Measurements from ENCODE around the gene GOLGA6L2.
"Not testable (repeated sequence)": the region's sequence is repeated elsewhere in the genome, so short reads cannot be mapped to it uniquely, and the experiment has no call there.

The GOLGA6L2 gene, protein sequence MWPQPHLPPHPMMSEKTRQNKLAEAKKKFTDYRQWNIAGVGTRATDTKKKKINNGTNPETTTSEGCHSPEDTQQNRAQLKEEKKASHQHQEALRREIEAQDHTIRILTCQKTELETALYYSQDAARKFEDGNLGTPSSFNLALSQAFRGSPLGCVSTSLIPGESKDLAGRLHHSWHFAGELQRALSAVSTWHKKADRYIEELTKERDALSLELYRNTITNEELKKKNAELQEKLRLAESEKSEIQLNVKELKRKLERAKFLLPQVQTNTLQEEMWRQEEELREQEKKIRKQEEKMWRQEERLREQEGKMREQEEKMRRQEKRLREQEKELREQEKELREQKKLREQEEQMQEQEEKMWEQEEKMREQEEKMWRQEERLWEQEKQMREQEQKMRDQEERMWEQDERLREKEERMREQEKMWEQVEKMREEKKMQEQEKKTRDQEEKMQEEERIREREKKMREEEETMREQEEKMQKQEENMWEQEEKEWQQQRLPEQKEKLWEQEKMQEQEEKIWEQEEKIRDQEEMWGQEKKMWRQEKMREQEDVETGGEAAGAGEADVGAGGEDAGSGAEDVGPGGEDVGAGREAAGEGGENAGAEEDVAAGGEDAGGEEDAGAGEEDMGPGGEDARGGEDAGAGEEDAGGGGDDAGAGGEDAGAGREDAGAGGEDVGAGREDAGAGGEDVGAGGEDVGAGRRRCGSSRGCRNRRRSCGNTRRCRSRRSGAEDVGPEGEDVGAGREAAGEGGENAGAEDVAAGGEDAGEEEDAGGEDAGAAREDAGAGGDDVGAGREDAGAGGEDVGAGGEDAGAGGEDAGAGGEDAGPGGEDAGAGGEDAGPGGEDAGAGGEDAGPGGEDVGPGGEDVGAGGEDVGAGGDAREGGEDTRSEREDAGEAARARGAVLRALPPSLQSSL

DNA sequence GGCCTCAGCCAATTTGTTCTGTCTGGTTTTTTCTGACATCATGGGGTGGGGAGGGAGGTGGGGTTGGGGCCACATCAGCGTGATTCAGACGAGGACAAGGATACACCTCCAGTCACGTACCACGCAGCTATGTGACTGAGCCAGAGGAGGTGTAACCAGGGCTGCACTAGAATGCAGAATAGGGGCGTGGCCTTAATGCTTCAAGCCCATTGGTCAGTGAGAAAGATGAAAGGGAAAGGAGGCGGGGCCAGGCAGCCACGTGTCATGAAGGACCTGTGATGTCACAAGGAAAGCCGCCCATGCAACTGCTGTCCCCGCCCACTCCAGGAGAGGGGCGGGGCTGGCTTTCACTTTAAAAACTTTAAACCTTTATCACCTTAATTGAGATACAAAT lies at the start of gene GOLGA6L2:
GOLGA6L2 (minus strand) TSS at position 137 of the 394 bp plus-strand sequence; CDS start at position 75, 62 bp downstream.
- no peak for DNase-seq (ENCODE audit: low read depth)

DNA sequence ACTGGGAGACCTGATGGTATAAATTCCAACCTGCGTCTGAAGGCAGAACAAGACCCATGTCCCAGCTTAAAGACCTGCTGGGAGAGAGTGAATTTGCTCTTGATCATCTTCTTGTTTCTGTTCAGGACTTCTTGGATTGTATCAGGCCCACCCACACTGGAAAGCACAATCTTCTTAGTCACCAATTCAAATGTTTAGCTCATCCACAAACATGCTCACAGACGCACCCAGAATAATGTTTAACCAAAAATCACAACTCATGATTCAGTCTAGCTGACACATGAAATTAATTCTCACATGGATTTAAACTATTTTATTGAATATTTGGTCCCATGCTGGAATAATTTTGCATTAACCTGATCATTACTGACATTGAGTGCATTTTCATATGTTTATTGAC lies 37.8 kb upstream of the GOLGA6L2 start:
- DNase-seq (ENCODE audit: low read depth), result no peak

DNA sequence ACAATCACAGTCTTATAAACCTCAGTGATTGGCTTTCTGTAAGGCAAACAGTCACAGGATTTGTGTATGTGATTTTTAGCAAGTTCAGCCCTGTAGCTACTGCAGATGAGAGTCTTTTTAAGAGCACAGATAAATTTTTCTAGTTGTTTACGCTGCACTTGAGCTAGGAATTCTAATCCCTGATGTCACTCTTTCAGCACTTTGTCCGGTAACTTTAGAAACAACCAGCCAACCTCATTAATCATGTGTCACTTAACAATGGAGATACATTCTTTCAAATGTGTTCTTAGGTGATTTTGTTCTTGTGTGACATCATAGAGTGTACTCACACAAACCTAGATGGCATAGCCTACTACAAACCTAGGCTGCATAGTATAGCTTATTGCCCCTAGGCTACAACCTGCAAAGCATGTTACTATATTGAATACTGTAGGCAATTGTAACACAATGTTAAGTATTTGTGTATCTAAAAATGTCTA lies 36.8 kb upstream of the GOLGA6L2 start:
- no peak for DNase-seq (ENCODE audit: low read depth)

DNA sequence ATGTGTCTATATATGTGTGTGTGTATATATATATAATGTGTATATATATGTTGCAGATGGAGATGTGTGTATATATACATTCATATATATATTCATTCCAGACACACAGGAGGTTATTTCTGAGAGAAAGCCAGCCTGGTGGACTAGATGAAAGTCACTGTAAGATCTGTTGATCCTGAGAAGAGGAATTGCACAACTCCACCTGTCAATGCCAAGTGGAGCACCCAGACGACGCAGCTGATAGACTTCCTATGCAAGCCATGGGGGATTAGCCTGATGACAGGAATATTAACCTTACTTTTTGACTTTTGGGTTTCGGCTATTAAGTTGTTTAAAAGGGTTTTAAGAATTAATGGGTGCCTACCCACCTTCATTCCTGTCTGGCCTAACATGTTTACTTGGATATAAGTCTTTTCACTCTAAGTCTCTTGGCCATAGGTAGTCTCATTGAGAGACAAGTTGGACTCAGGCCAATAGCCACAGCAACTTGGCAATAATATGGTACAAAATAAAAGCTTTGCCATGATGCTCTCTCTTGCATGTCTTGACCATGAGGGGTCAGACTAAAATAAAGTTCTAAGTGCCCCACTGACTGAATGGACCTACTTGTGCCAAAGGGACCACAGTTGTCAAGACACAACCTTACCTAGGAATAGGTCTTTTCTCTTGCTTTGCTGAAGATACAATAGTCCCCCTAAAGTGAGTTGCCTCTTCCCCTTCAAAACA lies 35.9 kb upstream of the GOLGA6L2 start:
- no peak for DNase-seq (ENCODE audit: low read depth)

DNA sequence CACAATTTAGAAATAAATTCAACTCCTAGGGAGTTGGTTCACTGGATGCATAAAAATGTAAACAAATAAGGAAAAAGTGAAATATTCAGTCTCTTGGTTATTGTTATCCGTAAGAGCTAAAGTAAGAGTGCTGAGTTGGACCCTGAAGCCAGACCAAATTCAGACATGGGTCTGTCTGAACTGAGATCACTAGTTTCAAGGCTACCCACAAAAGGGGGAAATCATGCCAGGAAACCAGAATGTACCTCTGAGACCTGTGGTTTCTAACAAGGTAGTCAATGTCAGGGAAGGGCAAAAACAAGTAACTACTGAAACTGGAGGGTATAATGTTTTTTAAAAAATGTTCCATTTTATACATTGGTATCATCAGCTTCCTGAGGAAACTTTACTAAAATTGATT lies 35.2 kb upstream of the GOLGA6L2 start:
- no peak for DNase-seq (ENCODE audit: low read depth)

DNA sequence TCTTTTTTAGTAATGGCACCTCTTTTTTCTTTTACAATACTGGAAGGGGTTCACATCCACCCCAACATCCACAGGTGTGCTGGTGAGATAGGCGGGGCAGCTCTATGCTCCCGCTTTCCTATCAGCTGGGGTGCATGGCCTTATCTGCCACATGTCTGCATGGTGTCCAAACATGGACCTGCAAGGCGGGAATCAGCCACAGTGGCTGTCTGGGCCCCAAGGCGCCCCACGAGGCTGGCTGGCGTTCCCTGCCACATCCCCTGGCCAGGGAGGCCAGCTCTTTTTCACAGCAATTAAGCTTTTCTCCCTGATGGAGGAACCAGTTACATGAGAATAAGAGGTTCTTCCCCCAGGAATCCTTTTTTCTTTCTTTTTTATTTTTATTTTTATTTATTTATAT lies 30.9 kb upstream of the GOLGA6L2 start:
- no peak for DNase-seq (ENCODE audit: low read depth)

DNA sequence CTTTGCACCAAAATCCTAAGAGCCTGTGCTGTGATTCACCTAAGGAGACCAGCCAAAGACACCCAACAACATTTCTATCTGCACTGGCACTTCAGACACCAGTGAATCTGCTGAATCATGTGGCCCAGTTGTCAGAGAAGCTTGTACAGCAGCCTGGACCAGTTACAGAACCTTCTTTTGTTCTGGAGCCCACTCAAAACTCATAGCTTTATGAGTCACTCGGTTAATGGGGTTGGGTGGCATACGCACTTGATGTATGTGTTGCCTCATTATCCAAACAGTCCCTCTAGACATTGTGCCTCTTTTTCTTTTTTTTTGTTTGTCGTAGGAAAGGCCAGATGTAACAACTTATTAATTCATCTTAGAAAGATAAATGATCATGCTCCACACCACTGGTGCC lies 25.6 kb upstream of the GOLGA6L2 start:
- DNase-seq (ENCODE audit: low read depth), result no peak

DNA sequence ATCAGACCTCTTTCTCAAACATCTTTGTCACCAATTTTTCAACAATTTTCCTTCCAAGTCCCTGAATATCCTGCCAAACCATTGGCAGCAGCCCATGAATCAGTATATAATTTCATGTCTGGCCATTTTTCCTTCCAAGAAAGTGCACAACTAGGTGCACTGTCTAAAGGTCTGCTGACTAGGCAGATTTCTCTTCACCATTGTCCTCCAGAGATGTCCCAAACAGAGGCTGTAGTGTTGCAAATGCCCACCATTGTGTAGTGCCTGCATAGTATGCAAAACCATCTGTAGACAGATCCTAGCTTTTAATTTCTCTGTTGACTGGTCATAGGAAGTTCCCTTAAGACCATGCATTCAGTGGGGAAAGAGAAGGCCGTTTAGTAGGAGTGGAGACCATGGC lies 25.0 kb upstream of the GOLGA6L2 start:
- no peak for DNase-seq (ENCODE audit: low read depth)

DNA sequence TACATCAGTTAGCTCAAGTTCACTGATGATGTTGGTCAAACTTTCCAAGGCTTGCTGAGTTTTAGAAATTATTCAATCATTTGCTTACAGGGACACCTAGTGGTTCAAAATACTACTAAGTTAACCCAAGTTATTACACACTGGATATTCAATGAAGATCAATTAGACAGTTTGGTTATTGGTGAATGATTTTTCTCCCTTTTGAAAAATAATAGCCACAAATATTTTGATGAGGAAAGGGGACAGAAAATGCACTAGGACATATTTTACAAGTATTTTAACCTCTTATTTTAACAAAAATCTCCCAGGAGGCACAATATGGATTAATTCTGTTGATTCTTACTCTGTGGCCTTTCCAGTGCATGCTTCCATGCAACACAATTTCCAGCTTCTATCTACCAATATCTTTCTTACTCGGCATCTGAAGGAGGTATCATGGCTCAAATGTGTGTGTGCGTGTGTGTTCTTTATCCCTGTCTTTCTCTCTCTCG lies 20.1 kb upstream of the GOLGA6L2 start:
- no peak for DNase-seq (ENCODE audit: low read depth)

DNA sequence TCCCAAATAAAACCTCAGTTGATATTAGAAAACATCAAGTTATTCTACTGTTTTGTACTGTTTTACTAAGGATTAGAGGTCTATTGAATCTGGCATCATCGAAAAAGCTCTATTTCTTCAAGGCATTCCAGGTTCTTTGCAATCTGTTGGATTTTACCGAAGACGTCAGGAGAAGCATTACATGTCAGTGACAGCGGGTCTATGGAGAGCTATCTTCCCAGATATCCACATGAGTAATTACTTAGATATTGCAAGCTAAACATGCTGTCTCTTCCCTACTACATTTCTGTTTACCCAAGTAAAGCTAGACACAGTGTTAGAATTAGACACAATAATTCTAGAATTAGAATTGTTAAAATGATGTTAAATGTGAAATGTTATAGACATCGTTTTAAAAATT lies 10.8 kb upstream of the GOLGA6L2 start:
- no peak for DNase-seq (ENCODE audit: low read depth)

DNA sequence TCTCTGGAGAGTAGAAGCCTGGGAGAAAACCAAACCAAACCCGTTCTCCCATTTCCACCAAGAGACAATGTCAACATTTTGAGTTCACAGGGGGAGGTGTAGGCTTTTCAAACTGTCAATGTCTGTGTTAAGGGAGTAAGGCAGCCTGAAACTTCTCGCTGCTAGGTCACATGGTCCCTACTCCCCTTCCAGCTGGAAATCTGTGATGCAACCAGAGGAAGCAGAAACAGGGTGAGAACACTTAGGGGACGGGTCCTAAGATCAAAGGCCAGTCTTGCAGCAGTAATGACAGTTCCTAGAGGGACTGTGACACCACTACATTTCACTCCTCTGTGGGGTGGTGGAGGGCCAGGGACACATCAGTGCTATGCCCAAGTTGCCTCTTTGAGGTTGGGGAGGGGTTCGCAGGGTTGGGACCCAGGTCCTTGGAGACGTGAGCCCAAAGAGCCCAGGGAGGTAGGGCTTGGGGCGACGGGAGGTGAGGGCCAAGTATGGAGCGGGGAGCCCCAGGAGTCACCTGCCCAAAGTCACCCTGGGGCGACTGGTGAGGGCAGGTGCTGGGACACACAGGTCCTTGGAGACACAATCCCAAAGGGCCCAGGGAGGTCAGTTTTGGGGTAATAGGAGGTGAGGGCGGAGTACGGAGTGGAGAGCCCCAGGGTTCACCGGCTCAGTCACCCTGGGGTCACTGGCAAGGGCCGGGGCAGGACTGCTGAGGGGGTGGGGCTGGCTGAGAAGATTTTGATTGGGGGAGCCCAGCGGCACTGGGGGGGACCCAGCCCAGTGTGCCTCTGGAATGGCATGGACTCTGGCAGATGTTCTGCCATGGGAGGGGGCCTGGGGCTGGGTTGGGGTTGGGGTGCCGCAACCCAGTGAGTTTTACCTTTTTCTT lies 582 bp downstream of the GOLGA6L2 start:
- DNase-seq (ENCODE audit: low read depth), result no peak

DNA sequence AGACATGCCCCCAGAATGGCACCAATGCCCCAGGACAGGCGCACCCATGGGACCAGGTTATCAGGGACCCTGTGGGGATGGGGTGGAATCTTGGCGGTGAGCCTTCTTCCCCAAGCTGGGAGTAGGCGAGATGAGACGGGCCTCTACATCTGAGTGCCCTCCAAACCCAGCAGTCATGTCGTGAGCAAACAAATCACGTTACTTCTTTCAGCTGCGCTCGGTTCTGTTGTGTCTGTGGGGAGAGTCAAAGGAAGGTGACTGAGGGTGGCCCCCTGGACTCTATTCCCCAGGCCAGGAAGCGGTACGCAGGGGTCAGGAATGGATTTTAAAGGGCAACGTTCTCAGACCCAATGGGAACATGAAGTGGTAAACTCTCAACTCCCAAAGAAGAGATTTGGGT lies 2.8 kb downstream of the GOLGA6L2 start:
- DNase-seq (ENCODE audit: low read depth), result no peak

DNA sequence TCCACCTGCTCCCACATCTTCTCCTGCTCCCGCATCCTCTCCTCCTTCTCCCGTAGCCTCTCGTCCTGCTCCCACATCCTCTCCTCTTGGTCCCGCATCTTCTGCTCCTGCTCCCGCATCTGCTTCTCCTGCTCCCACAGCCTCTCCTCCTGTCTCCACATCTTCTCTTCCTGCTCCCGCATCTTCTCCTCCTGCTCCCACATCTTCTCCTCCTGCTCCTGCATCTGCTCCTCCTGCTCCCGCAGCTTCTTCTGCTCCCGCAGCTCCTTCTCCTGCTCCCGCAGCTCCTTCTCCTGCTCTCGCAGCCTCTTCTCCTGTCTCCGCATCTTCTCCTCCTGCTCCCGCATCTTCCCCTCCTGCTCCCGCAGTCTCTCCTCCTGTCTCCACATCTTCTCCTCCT lies 5.8 kb downstream of the GOLGA6L2 start:
- DNase-seq (ENCODE audit: low read depth), result no peak

DNA sequence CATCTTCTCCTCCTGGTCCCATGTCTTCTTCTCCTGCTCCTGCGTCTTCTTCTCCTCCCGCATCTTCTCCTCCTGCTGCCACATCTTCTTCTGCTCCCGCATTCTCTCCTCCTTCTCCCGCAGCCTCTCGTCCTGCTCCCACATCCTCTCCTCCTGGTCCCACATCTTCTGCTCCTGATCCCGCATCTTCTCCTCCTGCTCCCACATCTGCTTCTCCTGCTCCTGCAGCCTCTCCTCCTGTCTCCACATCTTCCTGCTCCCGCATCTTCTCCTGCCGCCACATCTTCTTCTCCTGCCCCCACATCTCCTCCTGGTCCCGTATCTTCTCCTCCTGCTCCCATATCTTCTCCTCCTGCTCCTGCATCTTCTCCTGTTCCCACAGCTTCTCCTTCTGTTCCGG lies 6.4 kb downstream of the GOLGA6L2 start:
- no peak for DNase-seq (ENCODE audit: low read depth)

DNA sequence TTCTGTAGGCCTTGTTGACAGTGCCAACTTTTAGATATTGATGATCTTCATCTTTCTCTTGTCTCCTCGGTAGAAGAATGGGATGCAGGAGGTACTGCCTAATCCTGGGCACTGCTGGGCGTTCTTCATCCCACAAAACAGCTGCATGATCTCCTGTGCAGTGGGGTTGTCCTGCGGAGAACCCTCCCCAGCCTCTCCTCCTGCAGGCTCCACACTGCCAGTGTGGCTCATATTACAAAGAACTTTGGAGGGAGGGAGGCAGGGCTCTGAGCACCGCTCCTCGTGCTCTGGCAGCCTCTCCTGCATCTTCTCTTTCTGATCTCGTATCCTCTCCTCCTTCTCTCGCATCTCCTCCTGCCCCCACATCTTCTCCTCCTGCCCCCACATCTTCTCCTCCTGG lies 7.5 kb downstream of the GOLGA6L2 start:
- no peak for DNase-seq (ENCODE audit: low read depth)

DNA sequence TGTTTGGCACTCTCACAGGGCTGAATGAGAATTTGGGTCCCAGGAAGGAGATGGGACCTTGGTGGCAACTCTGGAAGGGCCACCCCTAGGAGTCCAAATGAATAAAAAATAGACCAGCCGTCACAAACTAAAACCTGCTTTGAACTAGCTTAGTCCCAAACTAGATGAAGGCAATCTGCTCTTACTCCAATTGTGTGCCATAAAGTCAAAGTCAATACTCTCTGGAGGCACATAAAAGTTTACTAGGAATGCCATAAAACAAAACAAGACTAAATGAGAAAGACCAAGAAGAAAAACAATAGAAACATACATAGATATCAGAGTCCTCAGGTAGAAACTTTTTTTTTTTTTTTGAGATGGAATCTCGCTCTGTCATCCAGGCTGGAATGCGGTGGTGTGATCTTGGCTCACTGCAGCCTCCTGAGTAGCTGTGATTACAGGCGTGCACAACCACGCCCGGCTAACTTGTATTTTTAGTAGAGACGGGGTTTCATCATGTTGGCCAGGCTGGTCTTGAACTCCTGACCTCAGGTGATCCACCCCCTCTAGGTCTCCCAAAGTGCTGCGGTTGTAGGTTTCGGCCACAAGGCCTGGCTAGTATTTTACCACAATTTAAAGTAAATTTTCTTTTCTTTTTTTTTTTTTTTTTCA lies 8.1 kb downstream of the GOLGA6L2 start:
- no peak for DNase-seq (ENCODE audit: low read depth)

DNA sequence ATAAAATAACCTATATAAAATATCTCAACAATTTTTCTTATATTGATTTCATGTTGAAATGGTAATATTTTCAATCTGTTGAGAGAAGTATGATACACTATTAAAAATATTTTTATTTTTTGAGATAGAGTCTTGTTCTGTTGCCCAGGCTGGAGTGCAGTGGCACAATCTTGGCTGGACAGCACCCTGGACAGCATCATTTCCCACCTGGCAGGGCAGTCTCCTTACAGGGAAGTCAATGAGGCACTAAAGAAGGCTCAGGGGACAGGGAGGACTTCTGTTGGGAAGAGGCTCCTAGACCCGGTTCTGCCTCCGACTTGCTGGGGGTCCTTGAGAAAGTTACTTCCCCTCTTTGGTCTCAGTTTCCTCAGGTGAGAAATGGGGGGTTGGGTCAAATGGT lies 9.4 kb downstream of the GOLGA6L2 start:
- DNase-seq (ENCODE audit: low read depth), result no peak

DNA sequence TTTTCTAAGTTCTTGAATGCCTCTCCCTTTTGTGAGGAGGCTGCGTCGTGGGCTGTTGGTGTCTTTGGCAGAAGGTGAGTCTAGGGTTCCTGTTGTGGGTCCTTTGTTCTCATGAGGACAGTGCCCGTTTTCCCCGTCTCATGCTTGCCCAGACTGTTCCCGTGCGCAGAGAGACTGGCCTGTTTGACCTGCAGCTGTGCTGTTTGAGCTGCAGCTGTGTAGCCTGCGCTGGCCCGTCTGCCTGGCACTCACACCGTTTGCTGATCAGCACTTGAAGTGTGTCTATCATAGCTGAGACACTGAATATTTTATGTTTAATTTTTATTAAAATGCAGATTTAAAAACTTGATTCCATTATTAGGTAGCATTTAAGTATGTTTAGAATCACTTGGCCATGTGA lies 9.9 kb downstream of the GOLGA6L2 start:
- no peak for DNase-seq (ENCODE audit: low read depth)

DNA sequence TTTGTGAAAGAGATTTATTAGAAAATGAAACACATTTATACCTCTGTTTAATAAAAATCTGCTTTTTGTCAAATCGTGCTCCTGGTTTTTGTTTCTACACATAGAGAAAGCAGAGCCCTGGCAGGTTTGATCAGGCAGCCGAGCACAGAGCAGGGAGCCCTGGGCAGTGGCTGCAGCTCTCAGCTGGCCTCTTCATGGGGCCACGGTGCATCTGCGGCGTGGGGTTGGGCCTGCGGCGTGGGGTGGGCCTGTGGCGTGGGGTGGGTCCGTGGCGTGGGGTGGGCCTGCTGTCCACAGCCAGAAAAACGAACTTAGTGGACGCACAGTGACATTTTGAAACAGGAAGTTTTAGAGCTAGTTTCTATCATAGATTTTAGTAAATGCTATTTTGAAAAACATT lies 10.6 kb downstream of the GOLGA6L2 start:
- no peak for DNase-seq (ENCODE audit: low read depth)

DNA sequence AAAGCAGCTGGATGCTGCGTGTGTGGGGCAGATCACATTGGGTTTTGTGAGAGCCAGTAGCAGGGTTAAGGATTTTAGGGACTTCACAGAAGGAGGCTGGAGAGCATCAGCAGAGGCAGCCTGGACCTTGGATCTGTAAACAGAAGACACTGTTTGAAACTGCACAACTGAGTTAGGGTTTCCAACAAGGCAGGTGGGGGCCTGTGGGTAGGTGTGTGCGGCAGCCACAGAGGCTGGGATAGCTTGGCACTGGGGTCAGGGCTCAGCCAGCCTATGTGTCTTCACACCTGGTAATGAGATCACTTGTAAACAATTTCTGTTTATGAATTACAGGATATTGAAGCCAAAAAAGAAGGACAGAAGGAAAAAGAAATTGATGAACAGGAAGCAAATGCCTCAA lies 12.3 kb downstream of the GOLGA6L2 start:
- not testable (repeated sequence) for DNase-seq (ENCODE audit: low read depth)

DNA sequence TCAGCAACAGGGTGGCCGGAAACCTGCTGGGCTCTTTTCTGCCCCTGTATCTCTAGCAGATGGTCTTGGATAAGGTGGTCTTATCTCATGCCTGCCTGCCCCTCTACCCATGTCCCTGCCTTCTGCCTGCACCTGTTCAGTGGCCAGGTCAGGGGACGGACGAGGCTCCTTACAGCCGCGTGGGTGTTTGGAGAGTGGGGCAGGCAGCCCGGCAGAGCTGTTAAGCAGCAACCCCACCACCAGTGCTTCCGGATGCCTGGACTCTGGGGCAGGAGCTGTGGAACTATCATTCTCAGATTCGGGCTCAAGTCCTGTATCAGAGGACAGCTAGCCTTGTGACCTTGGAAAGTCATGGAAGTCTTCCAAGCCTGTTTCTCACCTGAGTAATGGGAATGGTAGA lies 21.7 kb downstream of the GOLGA6L2 start:
- not testable (repeated sequence) for DNase-seq (ENCODE audit: low read depth)
